Measurements from ENCODE around the gene CD84.

The CD84 gene

GRCh38 chr1:160579216-160579701 is at the start of gene CD84:
Gene CD84, minus strand, starts transcription at chr1:160579496. Its CDS starts 59 bp downstream, at chr1:160579437.
- DNase-seq: no peak

GRCh38 chr1:160628799-160629263 is 49.5 kb upstream of the CD84 start:
- no peak for DNase-seq

GRCh38 chr1:160627677-160628289 is 48.5 kb upstream of the CD84 start:
- DNase-seq: peak; percentile 78

- DNase-seq: peak; percentile 80
Observed at GRCh38 chr1:160626509-160627342, 47.4 kb upstream of the CD84 start.

- peak; percentile 77 for DNase-seq
Observed at GRCh38 chr1:160625725-160626498, 46.6 kb upstream of the CD84 start.

GRCh38 chr1:160625321-160625720 is 46.0 kb upstream of the CD84 start:
- no peak for DNase-seq

GRCh38 chr1:160624464-160624863 is 45.2 kb upstream of the CD84 start:
- DNase-seq: no peak

GRCh38 chr1:160623862-160624261 is 44.6 kb upstream of the CD84 start:
- DNase-seq: no peak

GRCh38 chr1:160623227-160623633 is 43.9 kb upstream of the CD84 start:
- peak; percentile 88 for DNase-seq

- no peak for DNase-seq
Observed at GRCh38 chr1:160622501-160623226, 43.4 kb upstream of the CD84 start.

- DNase-seq: no peak
Observed at GRCh38 chr1:160621633-160622413, 42.5 kb upstream of the CD84 start.

GRCh38 chr1:160620942-160621632 is 41.8 kb upstream of the CD84 start:
- DNase-seq: no peak

GRCh38 chr1:160619742-160620277 is 40.5 kb upstream of the CD84 start:
- no peak for DNase-seq

- DNase-seq: peak; percentile 60
Observed at GRCh38 chr1:160618763-160619274, 39.5 kb upstream of the CD84 start.

- DNase-seq: no peak
Observed at GRCh38 chr1:160618327-160618726, 39.0 kb upstream of the CD84 start.

- no peak for DNase-seq
Observed at GRCh38 chr1:160615660-160616059, 36.4 kb upstream of the CD84 start.

GRCh38 chr1:160614410-160614809 is 35.1 kb upstream of the CD84 start:
- DNase-seq: no peak

- no peak for DNase-seq
Observed at GRCh38 chr1:160612613-160613218, 33.4 kb upstream of the CD84 start.

GRCh38 chr1:160610569-160611242 is 31.4 kb upstream of the CD84 start:
- no peak for DNase-seq

GRCh38 chr1:160608941-160609340 is 29.6 kb upstream of the CD84 start:
- DNase-seq: no peak
